K562 (cell line): ENCODE data around the gene SMARCD2. TPM values are rescaled to one million over a fixed set of nuclear protein-coding genes. Genes with fewer than 3 reads are reported as not detected.

Experiments
- ATAC-seq: fragments of 200-7000 bp; cut with Tn5 transposase; 3 replicates; pipeline ENCODE4 v1.9.1; 2020; ENCODE audit warnings: moderate library complexity
- BruUV-seq: library from RNA; stranded (reverse); fragments of 400-500 nt; replicated peaks from 2 replicates; lab custom pipeline; 2021; lab: Mats Ljungman, UMichigan
- CTCF ChIA-PET: fragments of 300-600 bp; formaldehyde crosslinking; extraction: SDS; loops from one replicate; lab custom pipeline; 2021; ENCODE audit warnings: low intra/inter-chr PET ratio; lab: Yijun Ruan, JAX
- POLR2A ChIA-PET: fragments of 300-600, 350-650 bp; sonication (Branson Sonifier 250); formaldehyde crosslinking; extraction: SDS; loops from one replicate; lab custom pipeline; 2021; ENCODE audit warnings: antibody characterized with exemption, inconsistent platforms; lab: Yijun Ruan, JAX
- DNase-seq, 4 experiments: peaks; one replicate each; pipeline versions ENCODE4 v3.0.0 to v3.0.0-alpha.2; 2011 to 2018; ENCODE audit warnings: low spot score in 3 of 4, mixed read lengths in 3 of 4; ENCODE audit errors: extremely low read depth in 1 of 4
- FAIRE-seq: peaks from 2 replicates; lab custom pipeline; 2011; peaks lifted over from hg19 to GRCh38; lab: Jason Lieb, UNC
- H2AFZ ChIP-seq: 2 replicates; pipeline ENCODE4 v1.6.0; 2011; ENCODE audit warnings: low read depth, low read length, control low read depth, inconsistent platforms
- H3K27ac ChIP-seq: fragments of 200-600 bp; 3 replicates; pipeline ENCODE4 v1.8.0; 2011; ENCODE audit warnings: low read depth, mild to moderate bottlenecking, control low read depth, inconsistent platforms, low read length, moderate library complexity, mixed read lengths; ENCODE audit errors: extremely low read depth
- H3K27me3 ChIP-seq, 2 experiments: fragments of 300-600 bp in 1 of 2; 2 replicates in 1 of 2; 3 replicates in 1 of 2; pipeline versions ENCODE4 v1.6.0 to v1.8.0; 2011; ENCODE audit warnings: inconsistent platforms in 2 of 2, low read length in 2 of 2, mild to moderate bottlenecking in 1 of 2, mixed read lengths in 1 of 2, moderate library complexity in 1 of 2; ENCODE audit not compliant: control insufficient read depth in 2 of 2, insufficient read depth in 2 of 2
- H3K36me3 ChIP-seq: fragments of 300-600 bp; 3 replicates; pipeline ENCODE4 v1.8.0; 2011; ENCODE audit warnings: mild to moderate bottlenecking, low read length, inconsistent platforms; ENCODE audit not compliant: control insufficient read depth, insufficient read depth
- H3K4me1 ChIP-seq, 2 experiments: fragments of 200-600 bp in 1 of 2; replicated peaks in 1 of 2; 2 replicates in 1 of 2; 3 replicates in 1 of 2; pipeline versions ENCODE4 v1.5.1 to v1.8.0; 2011; ENCODE audit warnings: inconsistent platforms in 2 of 2, low read length in 2 of 2, mild to moderate bottlenecking in 1 of 2, mixed read lengths in 1 of 2, moderate library complexity in 1 of 2; ENCODE audit not compliant: control insufficient read depth in 2 of 2, insufficient read depth in 2 of 2
- H3K4me2 ChIP-seq: 2 replicates; pipeline ENCODE4 v1.6.1; 2011; ENCODE audit warnings: low read length, control low read depth, inconsistent platforms, mixed read lengths; ENCODE audit not compliant: insufficient read depth
- H3K4me3 ChIP-seq: fragments of 200-600 bp; sonication (generic), shearing (Covaris generic); 2 replicates; pipeline ENCODE4 v1.5.1; 2016; ENCODE audit warnings: control low read depth, inconsistent platforms
- H3K79me2 ChIP-seq: fragments of 200-600 bp; 3 replicates; pipeline ENCODE4 v1.8.0; 2011; ENCODE audit warnings: low read length, inconsistent platforms; ENCODE audit not compliant: control insufficient read depth, insufficient read depth
- H3K9ac ChIP-seq, 2 experiments: 2 replicates each; pipeline versions ENCODE4 v1.6.0 to v1.6.1; 2011; ENCODE audit warnings: low read depth in 2 of 2, low read length in 2 of 2, control low read depth in 1 of 2, inconsistent platforms in 1 of 2, mild to moderate bottlenecking in 1 of 2, mixed read lengths in 1 of 2; ENCODE audit not compliant: insufficient read depth in 1 of 2
- H3K9me1 ChIP-seq: one replicate; pipeline ENCODE4 v1.6.0; 2011; ENCODE audit warnings: inconsistent platforms, mild to moderate bottlenecking, low read length, moderate library complexity; ENCODE audit not compliant: control insufficient read depth, insufficient read depth
- H3K9me3 ChIP-seq: replicated peaks from 2 replicates; pipeline ENCODE4 v1.5.1; 2011; ENCODE audit warnings: low read depth, low read length, inconsistent platforms; ENCODE audit not compliant: control insufficient read depth, insufficient read depth
- H4K20me1 ChIP-seq: replicated peaks from 2 replicates; pipeline ENCODE4 v1.6.1; 2011; ENCODE audit warnings: low read length, inconsistent platforms, mixed read lengths; ENCODE audit not compliant: control insufficient read depth, insufficient read depth
- ARNT ChIP-seq, 2 experiments: fragments of 450-650 bp; IDR thresholded peaks; 2 replicates each; pipeline ENCODE4 v1.6.1; 2016; ENCODE audit warnings: mild to moderate bottlenecking in 1 of 2
- RBM25 ChIP-seq: fragments of 200-400 bp; formaldehyde crosslinking; IDR thresholded peaks from 2 replicates; pipeline ENCODE4 v1.6.1; 2018; ENCODE audit warnings: low read length, low read depth, moderate library complexity; ENCODE audit not compliant: severe bottlenecking
- SRF ChIP-seq, 2 experiments: fragments of 250-450, 450-650 bp in 1 of 2; sonication (Bioruptor Pico) in 1 of 2; sonication (generic) in 1 of 2; formaldehyde crosslinking; IDR thresholded peaks; 2 replicates each; pipeline versions ENCODE4 v1.5.0 to v1.5.1; 2020 to 2022; ENCODE audit warnings: mild to moderate bottlenecking in 1 of 2, missing genetic modification reagents in 1 of 2
- ZNF512 ChIP-seq: IDR thresholded peaks from 2 replicates; pipeline ENCODE4 v1.6.1; 2016; ENCODE audit warnings: missing genetic modification characterization, missing compliant biosample characterization
- ZZZ3 ChIP-seq: fragments of 450-650 bp; IDR thresholded peaks from 2 replicates; pipeline ENCODE4 v1.6.1; 2016; ENCODE audit warnings: antibody characterized with exemption, mild to moderate bottlenecking, moderate library complexity
- WGBS: fragments of 100-300 bp; shearing (Covaris generic); methylation state at CpG from one replicate; pipeline ENCODE4 v1.1.6; 2016; ENCODE audit warnings: low coverage, mixed read lengths; ENCODE audit not compliant: insufficient coverage; ENCODE audit errors: missing lambda C conversion rate; 5-methylcytosine and 5-hydroxymethylcytosine counted together
- in situ Hi-C: fragments of 300-500 bp; cut with MboI; formaldehyde crosslinking; loops from 4 replicates; pipeline ENCODE4 v1.15.0; 2018; ENCODE audit warnings: inconsistent platforms, mixed read lengths
- intact Hi-C: fragments of 100-400 bp; cut with micrococcal nuclease; formaldehyde crosslinking; loops from 2 replicates; pipeline ENCODE4 v1.14.2; 2022
- polyA plus RNA-seq, 8 experiments: library from polyadenylated mRNA; depleted of rRNA in 4 of 8; stranded (reverse) in 5 of 8; unstranded in 3 of 8; fragments of >200 nt; fragmentation: Nextera tagmentation in 2 of 8; fragmentation: Illumina TruSeq in 1 of 8; extraction: Ambion mirVana in 2 of 8; extraction: Trizol in 1 of 8; gene quantifications; 2 replicates each; pipeline versions ENCODE4 v1.2.1 to v1.2.3, GENCODE V29; 2011 to 2014; ENCODE audit warnings: inconsistent platforms in 1 of 8, missing spikeins in 1 of 8
- total RNA-seq, 7 experiments: library from RNA; depleted of rRNA in 6 of 7; stranded (reverse); fragments of >200 nt in 6 of 7; fragmentation: Illumina TruSeq in 2 of 7; extraction: Trizol in 2 of 7; gene quantifications; 2 replicates each; pipeline versions ENCODE4 v1.2.1 to v1.2.3, GENCODE V29; 2011 to 2021; ENCODE audit warnings: low replicate concordance in 1 of 7

Gene SMARCD2
- total and polyA plus RNA-seq, 9 of the 15 experiments (the other 6 are each of a cell fraction or from before 2014, with no cell fraction given), result 1.7 to 114 (median 90.3) TPM

- Histone ChIP-seq H3K9me1 (no peaks in the 10 kb centered on the region), H4K20me1 (no peaks in the 10 kb centered on the region; the same call in 1 of the 2 replicates), H3K9ac (no peak overlapping the region), H3K79me2 (no peaks in the 10 kb centered on the region; the same call in 2 of the 3 replicates), H3K27ac (no peak overlapping the region), H3K9me3 (no peaks in the 10 kb centered on the region), H3K4me3 (no peak overlapping the region), H3K36me3 (peaks cover 95% of the 10 kb centered on the region), H3K27me3 (no peaks in the 10 kb centered on the region), H3K4me1 (no peaks in the 10 kb centered on the region), H3K4me2 (no peak overlapping the region), H2AFZ (no peak overlapping the region)
- POLR2A ChIA-PET, result interaction anchor here (0.6 to 3.5 kb wide), 10 partner anchors 8 to 306 kb away, joined by 3 to 15 read pairs (median 3); partner anchors contain the start of genes CCDC47 and DDX42
- DNase-seq, result no peak
- CTCF ChIA-PET, result no interaction called here
- WGBS, result 88% methylated on average over 1 of the region's 1 CpG
- no peak for ATAC-seq
- no peak for FAIRE-seq
- in situ Hi-C loops, result no loop called here
- TF ChIP-seq SRF (CRISPR knock-in tag; IDR thresholded peaks at IDR 0.05) (no peak), RBM25 (peak; percentile 1)
- intact Hi-C loops, result no loop called here
- BruUV-seq, result no TSS peak
These were observed 38.2 kb downstream of the SMARCD2 start for GRCh38 chr17:63804328-63804727.

GRCh38 chr17:63800783-63801182 is 41.7 kb downstream of the SMARCD2 start:
- Histone ChIP-seq H4K20me1 (no peaks in the 10 kb centered on the region; the same call in 1 of the 2 replicates), H3K27me3 (no peaks in the 10 kb centered on the region), H3K9ac (no peak overlapping the region), H3K79me2 (peaks cover 1% of the 10 kb centered on the region; the same call in 1 of the 3 replicates), H3K4me1 (no peaks in the 10 kb centered on the region), H3K4me2 (no peak overlapping the region), H3K27ac (no peak overlapping the region), H2AFZ (no peak overlapping the region), H3K9me3 (no peaks in the 10 kb centered on the region), H3K4me3 (no peak overlapping the region), H3K36me3 (peaks cover 96% of the 10 kb centered on the region), H3K9me1 (no peaks in the 10 kb centered on the region)
- no TSS peak for BruUV-seq
- FAIRE-seq (no peak), DNase-seq (no peak), ATAC-seq (no peak)
- CTCF ChIA-PET, result no interaction called here
- WGBS, result 86% methylated on average over 1 of the region's 1 CpG
- POLR2A ChIA-PET, result interaction anchor here (2.8 kb wide), 1 partner anchor 11 kb away, joined by 9 read pairs; no protein-coding TSS in a partner anchor
- TF ChIP-seq ZNF512 (tag) (peak; percentile 80; the same call in 1 of the 2 replicates), ARNT (IDR thresholded peaks at IDR 0.05) (no peak), ZZZ3 (0 out of 2 replicates have a peak, but pooled peaks have one; percentile 25)
- in situ Hi-C loops, result no loop called here
- intact Hi-C loops, result no loop called here
